GM18498 (cell line): Measurements from ENCODE around the gene CACNG1.

Source experiments
- ATAC-seq: cut with Tn5 transposase; IDR thresholded peaks from one replicate; pipeline ENCODE4 v1.9.1; 2021; ENCODE audit warnings: mild to moderate bottlenecking, moderate library complexity; ENCODE audit not compliant: unreplicated experiment

The CACNG1 gene

GRCh38 chr17:67044016-67044772 lies at the start of gene CACNG1:
Gene CACNG1 (plus strand): TSS chr17:67044554. CDS start chr17:67044661, 107 bp downstream.
- ATAC-seq, result no peak

- ATAC-seq, result no peak
Measured at GRCh38 chr17:66994930-66995535, 49.3 kb upstream of the CACNG1 start.

- ATAC-seq, result no peak
Measured at GRCh38 chr17:66995944-66996343, 48.4 kb upstream of the CACNG1 start.

GRCh38 chr17:66996926-66997325 lies 47.4 kb upstream of the CACNG1 start:
- no peak for ATAC-seq

- ATAC-seq, result no peak
Measured at GRCh38 chr17:67003231-67003630, 41.1 kb upstream of the CACNG1 start.

GRCh38 chr17:67004181-67004580 lies 40.2 kb upstream of the CACNG1 start:
- no peak for ATAC-seq

GRCh38 chr17:67007266-67007665 lies 37.1 kb upstream of the CACNG1 start:
- no peak for ATAC-seq

GRCh38 chr17:67008101-67008500 lies 36.3 kb upstream of the CACNG1 start:
- no peak for ATAC-seq

GRCh38 chr17:67011527-67012175 lies 32.7 kb upstream of the CACNG1 start:
- ATAC-seq, result no peak

GRCh38 chr17:67013891-67014290 lies 30.5 kb upstream of the CACNG1 start:
- ATAC-seq, result no peak

GRCh38 chr17:67015001-67015400 lies 29.4 kb upstream of the CACNG1 start:
- no peak for ATAC-seq

- ATAC-seq, result no peak
Measured at GRCh38 chr17:67016039-67016762, 28.2 kb upstream of the CACNG1 start.

- ATAC-seq, result no peak
Measured at GRCh38 chr17:67017910-67018309, 26.4 kb upstream of the CACNG1 start.

GRCh38 chr17:67018471-67019434 lies 25.6 kb upstream of the CACNG1 start:
- no peak for ATAC-seq

- no peak for ATAC-seq
Measured at GRCh38 chr17:67019809-67020208, 24.5 kb upstream of the CACNG1 start.

GRCh38 chr17:67020293-67020766 lies 24.0 kb upstream of the CACNG1 start:
- ATAC-seq, result no peak

GRCh38 chr17:67021196-67021595 lies 23.2 kb upstream of the CACNG1 start:
- ATAC-seq, result no peak

- ATAC-seq, result no peak
Measured at GRCh38 chr17:67021743-67022450, 22.5 kb upstream of the CACNG1 start.

GRCh38 chr17:67022451-67022810 lies 21.9 kb upstream of the CACNG1 start:
- ATAC-seq, result no peak

GRCh38 chr17:67024736-67025135 lies 19.6 kb upstream of the CACNG1 start:
- ATAC-seq, result no peak
